Fibroblast of lung (primary cell): ENCODE results near the gene NOL9. TPM values are rescaled to one million over a fixed set of nuclear protein-coding genes. Genes with fewer than 3 reads are reported as not detected.

Experiments used
- DNase-seq, 2 donors: peaks; one replicate each; pipeline versions ENCODE4 v3.0.0 to v3.0.0-alpha.2; 2010; ENCODE audit warnings: low read depth in 2 of 2
- H2AFZ ChIP-seq: 2 replicates; pipeline ENCODE4 v1.5.1; 2012; ENCODE audit warnings: low read length, control low read depth, inconsistent platforms
- H3K27ac ChIP-seq: 2 replicates; pipeline ENCODE4 v1.5.1; 2011; ENCODE audit warnings: low read length, control low read depth; ENCODE audit not compliant: insufficient read depth
- H3K27me3 ChIP-seq: 2 replicates; pipeline ENCODE4 v1.5.1; 2011; ENCODE audit warnings: mild to moderate bottlenecking, low read length; ENCODE audit not compliant: control insufficient read depth, insufficient read depth
- H3K36me3 ChIP-seq: 2 replicates; pipeline ENCODE4 v1.5.1; 2011; ENCODE audit warnings: low read length; ENCODE audit not compliant: control insufficient read depth, insufficient read depth
- H3K4me1 ChIP-seq: 2 replicates; pipeline ENCODE4 v1.5.1; 2011; ENCODE audit warnings: low read length; ENCODE audit not compliant: control insufficient read depth, insufficient read depth; ENCODE audit errors: extremely low read depth
- H3K4me2 ChIP-seq: 2 replicates; pipeline ENCODE4 v1.5.1; 2011; ENCODE audit warnings: low read length, control low read depth; ENCODE audit not compliant: insufficient read depth; ENCODE audit errors: extremely low read depth
- H3K4me3 ChIP-seq, 4 experiments: fragments of 200-600 bp in 1 of 4; sonication (generic) in 1 of 4; replicated peaks in 1 of 4; 2 replicates each; pipeline ENCODE4 v1.5.1; 2011 to 2016; ENCODE audit warnings: low read length in 4 of 4, low read depth in 3 of 4, mild to moderate bottlenecking in 3 of 4, control low read depth in 2 of 4, inconsistent platforms in 1 of 4, mixed read lengths in 1 of 4; ENCODE audit not compliant: insufficient read depth in 1 of 4; ENCODE audit errors: control extremely low read depth in 1 of 4
- H3K79me2 ChIP-seq: 2 replicates; pipeline ENCODE4 v1.5.1; 2012; ENCODE audit warnings: mild to moderate bottlenecking, low read length, inconsistent platforms; ENCODE audit not compliant: control insufficient read depth, insufficient read depth
- H3K9ac ChIP-seq: 2 replicates; pipeline ENCODE4 v1.5.1; 2011; ENCODE audit warnings: mild to moderate bottlenecking, low read length, control low read depth; ENCODE audit not compliant: insufficient read depth
- H3K9me3 ChIP-seq: 2 replicates; pipeline ENCODE4 v1.5.1; 2012; ENCODE audit warnings: low read depth, low read length; ENCODE audit not compliant: control insufficient read depth, insufficient read depth
- H4K20me1 ChIP-seq: 2 replicates; pipeline ENCODE4 v1.5.1; 2011; ENCODE audit warnings: low read length; ENCODE audit not compliant: control insufficient read depth, insufficient read depth; ENCODE audit errors: extremely low read depth
- CTCF ChIP-seq, 2 donors: IDR thresholded peaks in 1 of 2; conservative IDR thresholded peaks in 1 of 2; 1 replicate in 1 of 2; 2 replicates in 1 of 2; pipeline ENCODE4 v1.5.1; 2011 to 2012; ENCODE audit warnings: low read length in 2 of 2, control low read depth in 1 of 2, inconsistent platforms in 1 of 2, low read depth in 1 of 2, mild to moderate bottlenecking in 1 of 2
- EZH2 ChIP-seq: IDR thresholded peaks from 2 replicates; pipeline ENCODE4 v1.5.1; 2012; ENCODE audit warnings: low read length, control low read depth, mild to moderate bottlenecking; ENCODE audit errors: missing control alignments
- polyA plus RNA-seq, 2 donors: library from polyadenylated mRNA; depleted of rRNA in 1 of 2; stranded (reverse) in 1 of 2; unstranded in 1 of 2; fragments of >200 nt; gene quantifications; 2 replicates each; pipeline ENCODE4 v1.2.1, GENCODE V29; 2011 to 2012; ENCODE audit warnings: missing spikeins in 1 of 2
- total RNA-seq: library from RNA; depleted of rRNA; stranded (reverse); fragments of >200 nt; gene quantifications from 2 replicates; pipeline ENCODE4 v1.2.1, GENCODE V29; 2014

The NOL9 gene
- total and polyA plus RNA-seq, 2 donors (not counting 1 experiment from before 2014, with no cell fraction given) = 17.5 to 19.0 TPM

- Histone ChIP-seq H3K9ac (no peak overlapping the region), H3K9me3 (no peaks in the 10 kb centered on the region), H3K4me1 (no peaks in the 10 kb centered on the region), H3K79me2 (no peaks in the 10 kb centered on the region), H2AFZ (no peak overlapping the region), H3K27ac (no peak overlapping the region), H3K27me3 (no peaks in the 10 kb centered on the region), H3K4me2 (no peak overlapping the region), H4K20me1 (no peaks in the 10 kb centered on the region), H3K36me3 (no peaks in the 10 kb centered on the region), H3K4me3 (no peak overlapping the region)
- no peak for DNase-seq
- no peak for TF ChIP-seq EZH2
- no peak for TF ChIP-seq CTCF (conservative IDR thresholded peaks at IDR 0.05 in 1 of 2, IDR thresholded peaks at IDR 0.05 in 1 of 2; ENCODE audit: low read depth in 1 of 2, low read length in 2 of 2)
Observed at GRCh38 chr1:6507461-6507911, 46.8 kb downstream of the NOL9 start.

- no peak overlapping the region for H3K27ac ChIP-seq
- no peaks in the 10 kb centered on the region for H3K27me3 ChIP-seq
- no peak overlapping the region for H2AFZ ChIP-seq
- no peaks in the 10 kb centered on the region for H3K4me1 ChIP-seq
- H3K36me3 ChIP-seq = no peaks in the 10 kb centered on the region
- no peak overlapping the region for H3K4me3 ChIP-seq
- no peak for DNase-seq
- H3K79me2 ChIP-seq = no peaks in the 10 kb centered on the region
- H3K4me2 ChIP-seq = no peak overlapping the region
- TF ChIP-seq EZH2 (no peak), CTCF (conservative IDR thresholded peaks at IDR 0.05 in 1 of 2, IDR thresholded peaks at IDR 0.05 in 1 of 2; ENCODE audit: low read depth in 1 of 2, low read length in 2 of 2) (no peak)
- H4K20me1 ChIP-seq = no peaks in the 10 kb centered on the region
- H3K9ac ChIP-seq = no peak overlapping the region
- H3K9me3 ChIP-seq = no peaks in the 10 kb centered on the region
Observed at GRCh38 chr1:6507037-6507428, 47.3 kb downstream of the NOL9 start.

- no peak overlapping the region for H3K9ac ChIP-seq
- no peak overlapping the region for H2AFZ ChIP-seq
- H3K4me3 ChIP-seq = no peak overlapping the region
- TF ChIP-seq EZH2 (no peak), CTCF (conservative IDR thresholded peaks at IDR 0.05 in 1 of 2, IDR thresholded peaks at IDR 0.05 in 1 of 2; ENCODE audit: low read depth in 1 of 2, low read length in 2 of 2) (no peak)
- H3K27me3 ChIP-seq = peaks cover 4% of the 10 kb centered on the region
- H4K20me1 ChIP-seq = no peaks in the 10 kb centered on the region
- H3K4me1 ChIP-seq = no peaks in the 10 kb centered on the region
- no peak overlapping the region for H3K27ac ChIP-seq
- H3K9me3 ChIP-seq = no peaks in the 10 kb centered on the region
- H3K4me2 ChIP-seq = no peak overlapping the region
- no peaks in the 10 kb centered on the region for H3K36me3 ChIP-seq
- no peak for DNase-seq
- H3K79me2 ChIP-seq = no peaks in the 10 kb centered on the region
Observed at GRCh38 chr1:6506210-6507036, 47.9 kb downstream of the NOL9 start.
